Upper lobe of left lung (tissue), 6 donors: ENCODE results near the gene GCDH. TPM values are rescaled to one million over a fixed set of nuclear protein-coding genes. Genes with fewer than 3 reads are reported as not detected.

Experiments used
- ATAC-seq, 2 donors: fragments of 200-7000 bp; cut with Tn5 transposase; one replicate each; pipeline ENCODE4 v1.9.1; 2022; ENCODE audit warnings: mild to moderate bottlenecking in 2 of 2, moderate library complexity in 2 of 2; ENCODE audit not compliant: low FRiP score in 2 of 2
- DNase-seq, 2 donors: peaks; one replicate each; pipeline ENCODE4 v3.0.0-alpha.2; 2019 to 2020
- H3K27ac ChIP-seq, 4 donors: fragments of 200-600 bp; sonication (generic); one replicate each; pipeline ENCODE4 v1.5.1; 2016 to 2019
- H3K27me3 ChIP-seq, 4 donors: fragments of 200-600 bp; sonication (generic); one replicate each; pipeline ENCODE4 v1.5.1; 2017 to 2019
- H3K36me3 ChIP-seq, 4 donors: fragments of 200-600 bp; sonication (generic); one replicate each; pipeline ENCODE4 v1.5.1; 2016 to 2019
- H3K4me1 ChIP-seq, 4 donors: fragments of 200-600 bp; sonication (generic); one replicate each; pipeline ENCODE4 v1.5.1; 2018 to 2019
- H3K4me3 ChIP-seq, 4 donors: fragments of 200-600 bp; sonication (generic); one replicate each; pipeline ENCODE4 v1.5.1; 2017 to 2019; ENCODE audit warnings: mild to moderate bottlenecking in 2 of 4, moderate library complexity in 1 of 4
- H3K9me3 ChIP-seq, 4 donors: fragments of 200-600 bp; sonication (generic); one replicate each; pipeline ENCODE4 v1.5.1; 2018 to 2019
- EP300 ChIP-seq, 4 donors: sonication (generic); formaldehyde crosslinking; IDR thresholded peaks; one replicate each; pipeline ENCODE4 v1.5.1; 2017; ENCODE audit warnings: antibody characterized with exemption in 4 of 4, control low read depth in 2 of 4
- POLR2A ChIP-seq, 4 donors: fragments of 450-650 bp; IDR thresholded peaks; one replicate each; pipeline ENCODE4 v1.5.1; 2016 to 2017; ENCODE audit warnings: antibody characterized with exemption in 4 of 4, mild to moderate bottlenecking in 2 of 4
- POLR2AphosphoS5 ChIP-seq, 2 donors: sonication (generic); formaldehyde crosslinking; IDR thresholded peaks; one replicate each; pipeline ENCODE4 v1.5.1; 2017; ENCODE audit warnings: antibody characterized with exemption in 2 of 2
- WGBS, 2 donors: methylation state at CpG; one replicate each; pipeline ENCODE4 v1.1.5; 2017 to 2018; 5-methylcytosine and 5-hydroxymethylcytosine counted together
- total RNA-seq, 6 donors: library from RNA; depleted of rRNA in 4 of 6; stranded (reverse); fragments of >200 nt in 4 of 6; gene quantifications; one replicate each; pipeline versions ENCODE4 v1.1.0 to v1.2.1, GENCODE V29; 2016 to 2021
- TF ChIP-seq, protein P1 (sequence below), 6 experiments: fragments of 450-650 bp in 4 of 6; fragments of 200-600 bp in 2 of 6; sonication (generic) in 2 of 6; IDR thresholded peaks; one replicate each; pipeline ENCODE4 v1.5.1; 2016 to 2019; ENCODE audit warnings: antibody characterized with exemption in 6 of 6
- donor health status: DM: no; HTN: no; CAD: no; lungs with moderate emphysema.
- donor health status: DM: no; HTN: yes; CAD: no; lungs with severe emphysema.

The GCDH gene
- total RNA-seq, 6 donors from 2014 or later, result 19.3 to 47.1 (median 33.3) TPM

DNA sequence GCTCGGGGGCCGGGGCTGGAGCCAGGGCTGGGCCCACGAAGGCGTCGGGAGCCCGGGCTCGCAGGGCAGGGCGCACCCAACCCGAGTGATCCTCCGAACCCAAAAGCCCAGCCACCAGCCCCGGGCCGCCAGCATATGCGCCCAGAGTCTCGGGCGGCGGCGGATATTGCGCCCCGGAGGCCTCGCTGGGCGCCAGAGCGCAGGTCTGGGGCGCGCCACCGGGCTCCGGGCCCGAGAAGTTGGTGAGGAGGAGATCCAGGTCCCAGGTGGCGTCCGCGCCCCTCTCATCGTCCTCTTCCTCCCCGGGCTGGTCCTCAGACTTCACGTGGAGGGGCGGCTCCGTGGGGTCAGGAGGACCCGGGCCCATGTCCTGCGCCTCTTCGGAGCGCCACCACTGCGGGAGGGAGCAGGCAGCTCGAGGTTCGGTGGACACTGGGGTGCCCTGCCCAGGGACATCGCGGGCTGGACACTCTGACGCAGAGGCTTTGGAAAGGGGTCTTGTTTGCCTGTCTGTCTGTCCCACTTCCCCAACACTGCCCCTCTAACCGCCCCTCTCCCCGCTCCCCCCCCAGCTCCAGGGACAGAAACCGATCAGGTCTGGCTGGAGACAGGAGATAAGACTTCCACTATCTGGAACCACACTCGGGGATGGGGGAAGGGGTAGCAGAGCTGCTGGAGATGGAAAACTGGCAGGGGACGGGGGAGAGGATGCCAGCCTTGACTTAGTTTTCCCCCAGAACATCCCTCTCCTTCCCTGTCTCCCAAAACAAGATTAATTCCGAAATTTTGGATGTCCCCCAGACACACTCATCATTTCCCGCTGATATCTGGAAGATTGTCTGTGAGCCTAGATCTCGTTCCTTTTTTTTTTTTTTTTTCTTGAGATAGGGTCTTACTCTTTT lies 5.0 kb upstream of the GCDH start:
- Histone ChIP-seq H3K27me3 (peaks cover 0 to 6% (median 2%) of the 10 kb centered on the region in 4 donors), H3K36me3 (no peaks in the 10 kb centered on the region), H3K4me1 (peaks cover 21 to 33% (median 23%) of the 10 kb centered on the region in 4 donors), H3K9me3 (peaks cover 0 to 8% (median 4%) of the 10 kb centered on the region in 4 donors), H3K27ac (peak overlapping the region in 2 of 4 donors; percentile 38 to 54), H3K4me3 (peak overlapping the region; percentile 28 to 57 (median 48))
- TF ChIP-seq, protein P1, sequence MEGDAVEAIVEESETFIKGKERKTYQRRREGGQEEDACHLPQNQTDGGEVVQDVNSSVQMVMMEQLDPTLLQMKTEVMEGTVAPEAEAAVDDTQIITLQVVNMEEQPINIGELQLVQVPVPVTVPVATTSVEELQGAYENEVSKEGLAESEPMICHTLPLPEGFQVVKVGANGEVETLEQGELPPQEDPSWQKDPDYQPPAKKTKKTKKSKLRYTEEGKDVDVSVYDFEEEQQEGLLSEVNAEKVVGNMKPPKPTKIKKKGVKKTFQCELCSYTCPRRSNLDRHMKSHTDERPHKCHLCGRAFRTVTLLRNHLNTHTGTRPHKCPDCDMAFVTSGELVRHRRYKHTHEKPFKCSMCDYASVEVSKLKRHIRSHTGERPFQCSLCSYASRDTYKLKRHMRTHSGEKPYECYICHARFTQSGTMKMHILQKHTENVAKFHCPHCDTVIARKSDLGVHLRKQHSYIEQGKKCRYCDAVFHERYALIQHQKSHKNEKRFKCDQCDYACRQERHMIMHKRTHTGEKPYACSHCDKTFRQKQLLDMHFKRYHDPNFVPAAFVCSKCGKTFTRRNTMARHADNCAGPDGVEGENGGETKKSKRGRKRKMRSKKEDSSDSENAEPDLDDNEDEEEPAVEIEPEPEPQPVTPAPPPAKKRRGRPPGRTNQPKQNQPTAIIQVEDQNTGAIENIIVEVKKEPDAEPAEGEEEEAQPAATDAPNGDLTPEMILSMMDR (IDR thresholded peaks at IDR 0.05), result peak in 1 of 6 experiments; percentile 3
- TF ChIP-seq POLR2A (IDR thresholded peaks at IDR 0.05), result no peak
- no peak for TF ChIP-seq POLR2AphosphoS5 (IDR thresholded peaks at IDR 0.05)
- no peak for TF ChIP-seq EP300 (IDR thresholded peaks at IDR 0.05)
- WGBS, 2 donors, result 19 to 35% methylated on average over 4 to 13 of the region's 53 CpGs
- ATAC-seq (no peak), DNase-seq (no peak)

DNA sequence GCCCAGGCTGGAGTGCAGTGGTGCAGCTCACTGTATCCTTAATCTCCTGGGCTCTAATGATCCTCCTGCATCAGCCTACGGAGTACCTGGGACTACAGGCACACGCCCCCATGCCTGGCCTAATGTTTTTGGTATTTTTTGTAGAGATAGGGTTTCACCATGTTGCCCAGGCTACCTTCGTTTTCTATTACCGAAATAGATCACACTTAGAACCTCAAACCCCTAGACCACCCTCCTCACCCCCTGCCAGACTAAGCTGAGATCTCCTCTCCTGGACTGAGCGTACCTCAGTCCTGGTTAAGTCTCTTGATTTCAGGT lies 4.3 kb upstream of the GCDH start:
- H3K4me3 ChIP-seq, result no peak overlapping the region
- ATAC-seq (no peak), DNase-seq (no peak)
- H3K36me3 ChIP-seq, result no peaks in the 10 kb centered on the region
- H3K9me3 ChIP-seq, result peaks cover 0 to 8% (median 4%) of the 10 kb centered on the region in 4 donors
- TF ChIP-seq EP300 (IDR thresholded peaks at IDR 0.05) (no peak), POLR2AphosphoS5 (IDR thresholded peaks at IDR 0.05) (no peak), POLR2A (IDR thresholded peaks at IDR 0.05) (no peak)
- TF ChIP-seq, protein P1 (IDR thresholded peaks at IDR 0.05), result no peak
- 74 to 80% methylated on average over 5 of the region's 5 CpGs for WGBS, 2 donors
- peaks cover 0 to 6% (median 2%) of the 10 kb centered on the region in 4 donors for H3K27me3 ChIP-seq
- H3K4me1 ChIP-seq, result peaks cover 24 to 35% (median 27%) of the 10 kb centered on the region in 4 donors
- no peak overlapping the region for H3K27ac ChIP-seq

DNA sequence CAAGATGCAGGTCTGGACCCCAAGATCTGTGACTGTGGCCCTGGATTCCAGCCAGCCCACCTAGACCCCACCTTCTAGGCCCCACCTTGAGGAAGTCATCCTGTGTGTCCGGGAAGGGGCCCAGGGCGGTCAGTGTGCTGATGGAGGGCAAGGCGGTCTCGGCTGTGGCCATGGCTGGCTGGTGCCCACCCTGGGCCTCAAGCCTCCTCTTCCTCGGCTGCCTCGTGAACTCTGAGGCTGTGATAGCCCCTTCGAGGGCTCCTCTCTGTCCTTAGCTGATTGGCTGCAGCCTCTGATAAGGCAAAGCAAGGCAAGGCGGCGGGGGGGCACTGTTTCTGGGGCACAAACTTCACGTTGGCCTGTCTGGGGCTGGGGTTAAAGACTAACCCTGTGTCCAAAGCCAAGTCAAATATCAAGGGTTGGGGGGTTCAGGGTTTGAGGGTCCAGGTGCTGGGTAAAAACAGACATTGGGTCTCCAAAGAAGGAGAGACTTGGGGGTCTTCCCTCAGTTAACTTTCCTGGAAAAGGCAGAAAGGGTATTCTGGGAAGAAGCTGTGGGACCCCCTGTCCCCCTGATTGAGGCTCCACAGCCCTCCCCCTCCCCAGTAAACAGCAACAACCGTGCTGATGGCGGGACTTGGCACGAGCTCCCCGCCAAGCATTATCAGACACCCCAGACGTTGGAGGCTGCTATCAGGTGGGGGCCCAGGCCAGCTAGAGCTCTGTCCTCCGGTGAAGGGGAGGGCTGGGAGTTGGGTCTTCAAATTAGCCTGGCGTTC lies 3.8 kb upstream of the GCDH start, which contains the start of gene KLF1:
Gene KLF1 (minus strand): TSS at position 233 of the 779 bp plus-strand sequence. CDS start 61 bp downstream, at position 172.
- Histone ChIP-seq H3K27ac (peak within 1 kb of the TSS in 1 of 4 donors; percentile 54), H3K36me3 (no peaks in the 10 kb centered on the region), H3K9me3 (peaks cover 0 to 8% (median 4%) of the 10 kb centered on the region in 4 donors), H3K4me1 (peaks cover 30 to 36% (median 33%) of the 10 kb centered on the region in 4 donors), H3K4me3 (peak within 1 kb of the TSS in 3 of 4 donors; percentile 43 to 57 (median 53)), H3K27me3 (peaks cover 0 to 6% (median 2%) of the 10 kb centered on the region in 4 donors)
- no peak for DNase-seq
- no peak for ATAC-seq
- TF ChIP-seq EP300 (IDR thresholded peaks at IDR 0.05) (no peak), POLR2AphosphoS5 (IDR thresholded peaks at IDR 0.05) (no peak), POLR2A (IDR thresholded peaks at IDR 0.05) (no peak)
- TF ChIP-seq, protein P1 (IDR thresholded peaks at IDR 0.05), result no peak
- WGBS, 2 donors, result 67 to 75% methylated on average over 6 to 14 of the region's 17 CpGs

DNA sequence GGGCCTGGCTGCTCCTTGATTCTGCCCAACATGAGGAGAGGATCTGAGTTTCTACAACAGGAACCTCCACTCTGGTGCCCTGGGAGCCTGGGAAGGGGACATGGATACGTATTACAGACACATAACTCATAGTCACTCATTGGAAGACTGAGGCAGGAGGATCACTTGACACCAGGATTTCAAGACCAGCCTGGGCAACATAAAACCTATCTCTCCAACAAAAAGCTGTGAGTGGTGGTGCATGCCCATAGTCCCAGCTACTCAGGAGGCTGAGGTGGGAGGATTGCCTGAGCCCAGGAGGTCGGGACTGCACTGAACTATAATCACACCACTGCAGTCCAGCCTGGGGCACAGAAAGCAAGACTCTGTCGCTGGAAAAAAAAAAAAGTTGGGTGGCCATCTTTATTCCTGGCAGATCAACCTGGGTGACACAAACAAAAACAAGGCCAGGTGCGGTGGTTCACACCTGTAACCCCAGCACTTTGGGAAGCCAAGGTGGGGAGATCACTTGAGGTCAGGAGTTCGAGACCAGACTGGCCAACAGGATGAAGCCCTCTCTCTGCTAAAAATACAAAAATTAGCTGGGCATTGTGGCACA lies 2.9 kb upstream of the GCDH start:
- Histone ChIP-seq H3K27ac (no peak overlapping the region), H3K4me3 (no peak overlapping the region), H3K36me3 (peaks cover 0 to 2% (median 0%) of the 10 kb centered on the region in 4 donors), H3K4me1 (peaks cover 33 to 44% (median 39%) of the 10 kb centered on the region in 4 donors), H3K9me3 (peaks cover 0 to 8% (median 4%) of the 10 kb centered on the region in 4 donors), H3K27me3 (peaks cover 0 to 6% (median 2%) of the 10 kb centered on the region in 4 donors)
- TF ChIP-seq, protein P1 (IDR thresholded peaks at IDR 0.05), result no peak
- TF ChIP-seq POLR2A (IDR thresholded peaks at IDR 0.05) (no peak), POLR2AphosphoS5 (IDR thresholded peaks at IDR 0.05) (no peak), EP300 (IDR thresholded peaks at IDR 0.05) (no peak)
- ATAC-seq, result no peak
- no peak for DNase-seq
- 72 to 77% methylated on average over 4 to 5 of the region's 5 CpGs for WGBS, 2 donors
